ENCODE data around the gene NOTCH2.
"Not testable (repeated sequence)": the region's sequence is repeated elsewhere in the genome, so short reads cannot be mapped to it uniquely, and the experiment has no call there.

The NOTCH2 gene

DNA sequence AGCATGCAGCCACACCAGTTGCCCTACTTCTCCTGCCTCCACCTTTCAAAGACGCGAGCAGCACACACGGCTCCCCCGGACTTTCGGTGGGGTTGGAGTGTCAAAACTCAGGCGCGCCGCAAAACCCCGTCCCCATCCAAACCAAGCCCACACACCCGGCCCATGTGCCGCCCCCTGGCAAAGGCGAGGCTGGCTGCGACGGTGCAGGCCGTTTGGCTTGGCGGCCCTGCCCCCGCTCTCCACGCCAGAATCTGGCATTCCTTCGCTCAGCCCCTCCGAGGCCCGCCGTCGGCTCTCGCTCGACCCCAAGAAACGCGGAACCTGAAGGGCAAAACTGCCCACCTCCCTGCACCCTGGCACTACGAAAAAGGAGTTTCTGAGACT lies 787 bp downstream of the NOTCH2 start:
- not testable (repeated sequence) for DNase-seq (ENCODE audit: low read depth, low spot score)

DNA sequence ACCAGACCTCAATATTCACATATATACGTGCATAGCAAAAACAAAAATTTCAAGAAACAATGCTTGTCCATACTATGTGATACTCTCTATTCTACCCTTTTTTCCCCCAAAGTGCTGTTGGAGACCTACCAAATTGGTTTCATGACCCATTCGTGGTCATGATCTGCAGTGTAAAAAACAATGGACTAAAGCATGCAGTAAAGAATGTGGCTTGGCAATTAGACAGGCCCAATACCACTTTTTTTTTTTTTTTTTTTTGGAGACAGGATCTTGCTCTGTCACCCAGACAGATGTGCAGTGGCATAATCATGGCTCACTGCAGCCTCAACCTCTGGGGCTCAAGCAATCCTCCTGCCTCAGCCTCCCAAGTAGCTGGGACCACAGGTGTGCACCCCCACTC lies 21.3 kb downstream of the NOTCH2 start:
- not testable (repeated sequence) for DNase-seq (ENCODE audit: low read depth, low spot score)

DNA sequence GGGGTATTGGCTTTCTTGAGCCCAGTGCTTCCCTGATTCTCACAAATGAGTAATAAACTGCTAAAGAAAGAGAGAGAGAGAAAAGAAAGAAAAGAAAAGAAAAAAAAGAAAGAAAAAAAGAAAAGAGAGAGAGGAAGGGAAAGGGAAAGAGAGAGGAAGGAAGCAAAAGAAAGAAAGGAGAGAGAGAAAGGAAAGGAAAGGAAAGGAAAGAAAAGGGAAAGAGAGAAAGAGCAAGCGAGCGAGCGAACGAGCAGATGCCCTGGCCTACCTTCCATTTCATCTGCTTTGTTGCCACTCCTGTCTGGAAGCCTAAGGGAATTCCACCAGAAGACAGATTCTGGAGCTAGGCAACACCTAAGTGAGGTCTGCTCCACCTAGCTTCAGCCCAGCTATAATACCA lies 27.7 kb downstream of the NOTCH2 start:
- DNase-seq (ENCODE audit: low read depth, low spot score): not testable (repeated sequence)

DNA sequence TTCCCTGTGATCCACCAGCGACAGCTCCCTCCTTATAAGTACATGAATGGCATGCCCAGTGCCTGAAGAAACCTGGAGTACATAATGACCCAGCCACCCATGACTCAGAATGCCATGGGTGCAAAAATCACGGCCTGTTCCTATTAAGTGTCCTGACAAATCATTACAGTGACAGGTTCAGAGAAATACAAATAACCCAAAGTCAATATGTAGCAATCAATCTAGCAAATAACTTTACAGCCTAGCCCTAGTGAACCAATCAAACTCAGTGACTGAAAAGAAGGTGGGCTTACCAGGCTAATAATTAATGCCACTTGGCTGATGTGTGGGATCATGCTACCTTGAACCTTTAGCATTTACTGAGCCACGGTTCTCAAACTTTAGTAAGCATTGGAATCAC lies 37.2 kb downstream of the NOTCH2 start:
- DNase-seq (ENCODE audit: low read depth, low spot score): not testable (repeated sequence)

DNA sequence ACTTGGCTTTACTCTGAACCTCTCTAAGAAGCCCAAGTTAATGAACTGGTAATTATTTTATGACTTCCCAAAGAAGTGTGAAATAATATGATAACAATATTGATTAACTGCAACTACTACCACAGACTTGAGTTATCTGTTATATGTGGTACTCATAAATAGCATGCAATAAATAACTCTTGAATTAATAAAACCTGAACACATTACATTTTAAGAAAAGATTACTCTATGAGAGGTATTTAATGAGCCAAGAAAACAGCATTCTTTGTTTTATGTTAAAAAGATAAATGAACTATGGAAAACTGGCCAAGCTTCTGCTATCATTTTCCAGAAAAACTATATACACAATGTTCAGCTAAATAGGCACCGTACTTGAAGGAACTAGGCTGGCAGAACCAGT lies 45.7 kb downstream of the NOTCH2 start:
- not testable (repeated sequence) for DNase-seq (ENCODE audit: low read depth, low spot score)

DNA sequence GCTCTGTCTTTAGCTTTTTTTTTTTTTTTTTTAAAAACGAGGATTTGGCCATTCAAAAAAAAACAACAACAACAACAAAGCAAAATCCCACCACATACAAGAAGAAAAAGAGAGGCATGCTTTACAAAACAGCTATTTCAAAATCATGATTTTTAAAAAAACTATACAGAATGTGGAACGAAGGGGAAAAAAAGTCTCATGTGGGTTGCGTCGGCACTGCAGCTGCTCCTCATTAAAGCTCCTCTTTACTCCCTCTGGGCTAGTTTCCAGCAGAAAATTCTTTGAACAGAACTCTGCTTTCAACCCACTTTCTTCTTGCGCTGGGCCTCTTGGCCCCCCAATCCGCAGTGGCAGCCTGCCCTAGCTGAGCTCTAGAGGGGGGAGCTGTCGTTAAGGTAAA lies 54.5 kb downstream of the NOTCH2 start:
- DNase-seq (ENCODE audit: low read depth, low spot score): not testable (repeated sequence)

DNA sequence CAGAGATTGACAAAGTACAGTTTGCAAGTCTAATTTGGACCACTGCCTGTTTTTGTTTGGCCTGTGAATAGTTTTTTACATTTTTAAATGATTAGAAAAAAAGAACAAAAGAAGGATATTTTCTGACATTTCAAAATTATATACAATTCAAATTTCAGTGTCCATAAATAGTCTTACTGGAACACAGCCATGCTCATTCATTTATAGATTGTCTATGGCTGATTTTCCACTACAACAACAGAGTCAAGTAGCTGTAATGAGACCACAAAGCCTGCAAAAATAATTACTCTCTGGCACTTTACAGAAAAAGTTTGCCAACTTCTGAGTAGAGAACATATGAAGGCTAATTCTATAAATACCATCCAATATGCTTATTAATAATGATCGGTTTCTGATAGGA lies 61.1 kb downstream of the NOTCH2 start:
- DNase-seq (ENCODE audit: low read depth, low spot score): not testable (repeated sequence)

DNA sequence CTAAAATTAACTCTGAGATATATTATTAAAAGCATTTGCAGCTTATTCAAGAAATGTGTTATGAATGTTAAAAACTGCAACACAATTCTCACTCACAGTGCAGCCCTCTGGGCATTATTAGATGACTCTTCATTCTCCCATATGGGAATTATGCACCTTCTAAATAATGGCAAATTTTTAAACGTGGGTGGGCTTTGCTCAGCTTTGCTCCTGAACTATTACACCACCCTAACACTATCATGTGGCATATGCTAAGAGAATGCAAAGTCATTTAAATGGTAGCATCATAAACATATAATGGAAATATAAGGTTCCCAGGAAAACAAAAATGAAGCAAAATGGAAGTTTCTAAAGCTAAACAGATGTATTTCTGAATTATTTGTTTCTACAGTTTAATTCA lies 61.6 kb downstream of the NOTCH2 start:
- DNase-seq (ENCODE audit: low read depth, low spot score): not testable (repeated sequence)

DNA sequence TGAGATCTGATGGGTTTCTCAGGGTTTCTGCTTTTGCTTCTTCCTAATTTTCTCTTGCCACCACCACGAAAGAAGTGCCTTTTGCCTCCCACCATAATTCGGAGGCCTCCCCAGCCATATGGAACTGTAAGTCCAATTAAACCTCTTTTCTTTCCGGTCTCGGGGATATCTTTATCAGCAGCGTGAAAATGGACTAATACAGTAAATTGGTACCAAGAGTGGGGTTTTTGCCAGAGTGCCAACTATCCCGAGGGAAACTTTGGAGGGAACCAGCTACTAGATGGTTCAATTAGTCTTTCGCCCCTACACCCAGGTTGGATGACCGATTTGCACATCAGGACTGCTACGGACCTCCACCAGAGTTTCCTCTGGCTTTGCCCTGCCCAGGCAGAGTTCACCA lies 68.4 kb downstream of the NOTCH2 start:
- not testable (repeated sequence) for DNase-seq (ENCODE audit: low read depth, low spot score)

DNA sequence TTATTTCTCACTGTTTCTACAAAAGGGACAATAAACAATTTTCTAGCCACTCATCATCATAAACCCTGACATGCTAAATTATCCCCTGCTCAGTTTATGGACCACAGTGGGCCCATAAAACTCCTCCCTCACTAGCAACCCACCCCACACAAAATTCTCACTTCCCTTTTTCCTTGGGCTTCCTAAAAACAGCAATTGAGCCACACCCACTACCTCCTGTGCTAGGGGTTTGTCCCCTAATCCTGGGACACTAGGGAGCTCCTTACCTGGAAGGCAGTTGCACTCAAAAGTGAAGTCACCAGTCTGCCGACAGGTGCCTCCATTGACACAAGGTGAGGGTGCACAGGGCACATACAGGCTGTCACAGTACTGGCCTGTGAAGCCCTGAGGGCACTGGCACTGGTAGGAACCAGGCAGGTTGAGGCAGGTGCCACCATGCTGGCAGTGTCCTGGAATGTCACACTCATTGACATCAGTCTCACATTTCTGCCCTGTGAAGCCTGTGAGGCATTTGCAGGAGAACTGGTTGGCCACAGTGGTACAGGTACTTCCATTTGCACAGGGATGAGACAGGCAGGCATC lies 72.6 kb downstream of the NOTCH2 start:
- DNase-seq (ENCODE audit: low read depth, low spot score): not testable (repeated sequence)

DNA sequence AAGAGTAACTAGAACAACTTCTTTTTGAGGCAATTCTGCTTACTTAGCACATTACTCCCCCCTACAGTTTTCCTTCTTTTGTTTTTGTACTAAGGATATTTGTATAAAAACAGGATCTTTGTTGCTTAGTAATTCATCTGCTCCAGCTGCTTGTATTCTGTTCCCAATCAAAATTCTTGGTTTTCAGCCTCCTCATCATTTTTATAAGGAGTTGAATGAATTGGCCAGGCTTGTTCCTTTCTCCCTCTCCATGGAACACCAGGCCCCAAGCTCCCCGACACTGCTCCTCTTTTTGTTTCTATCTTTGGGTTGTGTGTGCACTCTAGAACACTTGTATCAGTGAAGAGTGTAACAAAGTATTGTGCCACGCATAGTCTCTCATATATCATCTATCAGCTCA lies 73.5 kb downstream of the NOTCH2 start:
- not testable (repeated sequence) for DNase-seq (ENCODE audit: low read depth, low spot score)

DNA sequence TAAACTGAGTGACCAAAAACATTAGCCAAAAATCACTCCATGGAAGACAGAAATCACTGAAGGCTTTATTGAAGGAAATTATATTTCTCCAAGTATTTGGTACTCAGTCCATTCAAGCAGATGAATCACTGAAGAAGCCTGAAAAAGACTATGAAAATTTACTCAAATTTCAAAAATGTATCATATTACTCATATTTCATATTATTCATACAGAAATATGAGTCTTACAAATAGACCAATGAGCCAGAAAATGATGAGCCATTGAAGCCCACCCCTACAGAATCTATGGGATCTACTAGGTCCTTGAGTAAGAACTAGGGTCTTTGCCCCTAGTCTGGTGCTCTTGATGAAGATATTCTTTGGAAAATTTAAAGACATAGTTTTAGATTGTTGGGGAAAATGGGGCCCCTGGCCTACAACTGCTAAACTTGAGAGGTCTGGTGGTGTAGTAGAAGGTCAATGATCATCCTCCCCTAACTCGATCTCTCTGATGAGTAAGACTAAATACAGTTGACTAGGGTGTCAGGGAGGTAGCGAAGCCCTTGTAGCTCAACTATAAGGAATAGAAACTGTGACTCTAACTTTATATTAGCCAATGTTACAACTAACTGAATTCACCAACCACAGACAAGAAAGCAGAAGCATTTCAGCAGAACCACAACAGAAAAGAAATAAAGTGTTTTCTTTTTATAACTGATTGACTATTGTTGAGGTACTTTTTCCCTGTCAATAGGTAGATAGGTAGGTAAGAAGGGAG lies 81.0 kb downstream of the NOTCH2 start:
- DNase-seq (ENCODE audit: low read depth, low spot score): no peak

DNA sequence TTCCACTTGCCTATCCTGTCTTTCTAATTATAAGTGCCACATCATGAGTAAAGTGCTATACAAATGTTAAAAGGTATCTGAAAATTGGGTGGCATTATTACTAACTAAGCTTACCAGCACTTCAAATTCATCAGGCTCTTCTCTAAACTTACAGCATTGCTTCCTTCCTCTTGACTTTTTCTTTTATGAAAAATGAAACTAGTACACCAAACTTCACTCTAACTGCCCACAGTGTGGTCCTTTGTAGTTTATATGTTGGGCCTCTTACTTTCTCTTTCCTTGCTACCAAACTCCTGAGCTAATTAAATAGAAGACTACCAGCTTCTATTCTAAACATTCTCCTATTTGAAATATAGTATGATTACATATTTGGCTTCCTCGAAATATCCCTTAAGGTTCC lies 81.8 kb downstream of the NOTCH2 start:
- DNase-seq (ENCODE audit: low read depth, low spot score): no peak

DNA sequence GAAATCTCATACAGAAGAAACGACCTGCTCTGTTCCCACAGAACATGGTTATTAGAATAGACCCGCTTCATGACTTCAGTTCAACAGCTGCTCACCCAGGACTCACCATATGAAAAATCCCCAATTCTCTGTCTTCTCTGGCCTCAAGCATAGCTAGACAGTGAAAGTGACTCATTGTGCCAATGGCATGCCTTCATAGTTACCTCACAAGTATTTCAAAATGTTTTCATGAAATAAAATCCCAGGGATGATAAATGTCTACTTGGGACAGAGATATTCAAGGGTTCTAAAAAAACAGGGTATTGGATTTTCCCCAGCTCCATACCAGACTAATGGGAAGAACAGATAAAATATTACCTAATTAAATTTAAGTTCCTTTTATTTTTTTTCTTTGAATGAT lies 82.3 kb downstream of the NOTCH2 start:
- DNase-seq (ENCODE audit: low read depth, low spot score): no peak

DNA sequence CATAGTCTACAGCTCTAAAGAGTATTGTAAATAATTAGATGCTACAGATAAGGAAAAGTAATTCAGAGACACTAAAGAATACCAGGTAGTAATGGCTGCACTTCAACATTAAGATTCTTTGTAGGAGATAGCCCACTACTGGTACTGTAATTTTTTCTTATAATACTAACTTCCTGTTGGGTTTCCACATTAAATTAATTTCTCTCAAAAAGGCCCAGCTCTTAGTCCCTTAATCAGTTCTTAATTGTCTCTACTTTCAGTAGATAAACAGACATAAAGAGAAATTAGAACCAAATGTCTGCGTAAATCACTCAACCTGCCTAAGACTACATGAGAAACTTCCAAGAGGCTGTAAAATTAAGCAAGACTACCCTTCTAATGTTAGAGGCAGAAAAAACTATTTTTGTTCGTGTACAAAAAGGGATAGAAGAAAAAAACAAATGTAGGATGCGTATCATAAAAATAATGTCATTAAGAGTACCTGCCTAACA lies 83.4 kb downstream of the NOTCH2 start:
- DNase-seq (ENCODE audit: low read depth, low spot score): no peak

DNA sequence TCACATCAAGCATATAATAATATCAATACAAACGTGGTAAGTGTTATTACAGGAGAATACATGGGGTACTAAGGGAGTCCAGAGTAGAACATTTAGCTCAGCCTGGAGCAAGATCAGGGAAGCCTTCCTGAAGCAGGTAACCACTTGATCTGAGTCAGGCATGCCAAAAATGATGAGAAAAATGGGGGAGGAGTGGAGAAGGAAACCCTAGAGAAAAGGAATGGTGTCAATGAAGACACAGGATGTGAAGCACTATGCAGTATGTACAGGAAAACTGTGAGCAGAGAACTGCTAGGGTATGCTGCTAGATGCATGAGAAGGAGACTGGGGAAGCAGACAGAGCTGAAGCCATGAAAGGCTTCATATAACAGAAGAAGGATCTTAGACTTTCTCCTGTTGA lies 84.7 kb downstream of the NOTCH2 start:
- DNase-seq (ENCODE audit: low read depth, low spot score): no peak

DNA sequence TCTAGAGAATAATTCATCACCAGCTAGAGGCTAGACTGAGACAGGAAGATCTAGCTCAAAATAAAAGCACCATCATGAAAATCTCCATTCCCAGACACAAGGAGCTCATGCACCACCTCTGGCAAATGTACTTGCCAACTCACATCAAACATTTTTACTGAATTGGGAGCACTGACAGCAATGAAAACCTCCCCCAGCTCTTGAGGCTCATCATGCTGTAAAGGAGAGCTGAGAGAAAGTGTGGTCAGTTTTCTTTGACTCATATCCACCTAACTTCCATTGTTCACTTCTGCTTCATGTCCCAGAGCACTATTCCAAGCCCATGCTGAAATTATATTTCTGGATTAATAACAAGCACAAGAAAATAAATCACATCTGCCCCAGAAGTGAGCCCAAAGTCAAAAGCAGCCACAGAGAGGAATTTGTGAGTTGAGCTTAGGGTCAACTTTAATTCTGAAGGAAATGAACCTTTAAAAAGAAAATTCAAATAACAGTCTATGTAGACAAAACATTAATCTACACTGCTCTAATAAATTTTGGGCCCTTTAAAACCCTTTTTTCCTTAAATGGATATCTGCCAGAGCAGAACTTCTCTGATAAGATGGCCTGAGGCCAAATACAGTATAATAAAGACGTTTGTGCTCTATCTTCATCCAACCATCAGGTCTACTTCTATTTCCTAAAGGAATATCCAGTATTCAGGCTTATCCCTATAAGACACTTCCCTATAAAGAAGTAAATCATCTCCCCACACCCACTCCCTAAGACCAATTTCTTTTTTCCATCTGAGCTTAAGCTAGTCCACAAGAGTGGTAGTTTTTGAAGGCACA lies 87.3 kb downstream of the NOTCH2 start:
- no peak for DNase-seq (ENCODE audit: low read depth, low spot score)

DNA sequence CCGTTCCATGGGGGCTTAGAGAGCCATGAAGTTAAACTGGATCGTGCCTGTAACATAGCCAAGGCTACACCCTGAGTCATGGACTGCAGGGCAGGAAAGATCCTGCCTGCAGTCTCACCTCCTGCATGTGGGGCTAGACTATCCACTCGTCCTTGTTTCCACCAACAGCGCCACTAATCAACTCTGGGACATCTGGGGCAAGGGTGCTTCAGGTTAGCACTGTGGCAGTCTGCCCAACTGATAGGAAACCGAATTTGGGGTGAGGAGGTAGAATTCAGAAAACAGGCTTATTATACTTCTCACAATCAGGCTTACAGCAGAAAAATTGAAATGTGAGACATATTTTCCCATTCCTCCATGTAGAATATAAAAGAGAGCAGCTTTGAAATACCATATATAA lies 88.0 kb downstream of the NOTCH2 start:
- DNase-seq (ENCODE audit: low read depth, low spot score): no peak

DNA sequence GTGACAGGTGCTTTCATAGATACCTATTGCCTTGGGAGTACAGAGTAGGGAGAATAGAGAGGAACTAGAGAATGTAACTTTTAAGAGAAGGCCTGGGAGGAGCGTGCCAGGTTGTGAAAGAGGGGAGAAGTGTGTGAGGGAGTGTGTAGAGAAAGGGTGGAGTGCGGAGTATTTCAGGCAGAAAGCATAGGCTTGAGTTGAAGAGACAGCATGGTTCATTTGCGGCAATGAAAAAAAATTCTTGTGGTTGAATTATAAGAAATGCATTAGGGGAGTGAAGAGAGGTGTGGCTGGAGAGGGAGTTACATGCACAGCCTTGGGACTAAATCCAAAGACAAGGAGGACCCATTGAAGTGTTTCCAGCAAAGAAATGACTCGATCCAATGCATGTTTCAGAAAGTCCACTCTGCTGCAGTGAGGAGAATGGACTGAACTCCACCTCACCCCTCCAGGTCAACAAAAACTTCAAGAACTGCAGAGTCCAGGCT lies 91.4 kb downstream of the NOTCH2 start:
- DNase-seq (ENCODE audit: low read depth, low spot score): no peak

DNA sequence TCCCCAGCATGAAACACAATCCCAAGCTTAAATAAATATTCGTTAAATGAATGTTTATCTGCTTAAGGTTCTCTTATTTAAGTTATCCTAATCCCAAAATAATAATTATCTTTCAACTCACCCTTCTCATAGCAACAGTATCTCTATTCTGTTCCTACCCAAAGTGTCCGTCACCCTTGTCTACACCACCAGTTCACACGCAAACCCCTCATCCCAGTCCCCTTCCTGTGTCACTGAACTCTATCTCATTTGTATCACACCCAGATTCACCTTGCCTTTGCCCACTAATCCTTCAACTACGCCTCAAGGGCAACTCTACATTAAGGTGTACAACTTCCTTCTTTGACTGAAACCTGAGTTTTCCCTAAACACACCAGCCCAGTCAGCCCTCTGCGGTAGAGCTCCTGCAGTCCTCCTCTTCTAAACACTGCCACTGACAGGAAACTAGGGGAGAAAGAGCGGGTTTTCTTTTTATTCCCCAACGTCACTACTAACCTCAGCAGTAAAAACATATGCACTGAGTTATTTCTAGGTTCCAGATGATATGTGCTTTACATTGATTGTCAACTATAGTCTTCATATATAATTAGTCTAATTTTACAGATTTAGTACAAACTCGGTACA lies 92.2 kb downstream of the NOTCH2 start:
- not testable (repeated sequence) for DNase-seq (ENCODE audit: low read depth, low spot score)

DNA sequence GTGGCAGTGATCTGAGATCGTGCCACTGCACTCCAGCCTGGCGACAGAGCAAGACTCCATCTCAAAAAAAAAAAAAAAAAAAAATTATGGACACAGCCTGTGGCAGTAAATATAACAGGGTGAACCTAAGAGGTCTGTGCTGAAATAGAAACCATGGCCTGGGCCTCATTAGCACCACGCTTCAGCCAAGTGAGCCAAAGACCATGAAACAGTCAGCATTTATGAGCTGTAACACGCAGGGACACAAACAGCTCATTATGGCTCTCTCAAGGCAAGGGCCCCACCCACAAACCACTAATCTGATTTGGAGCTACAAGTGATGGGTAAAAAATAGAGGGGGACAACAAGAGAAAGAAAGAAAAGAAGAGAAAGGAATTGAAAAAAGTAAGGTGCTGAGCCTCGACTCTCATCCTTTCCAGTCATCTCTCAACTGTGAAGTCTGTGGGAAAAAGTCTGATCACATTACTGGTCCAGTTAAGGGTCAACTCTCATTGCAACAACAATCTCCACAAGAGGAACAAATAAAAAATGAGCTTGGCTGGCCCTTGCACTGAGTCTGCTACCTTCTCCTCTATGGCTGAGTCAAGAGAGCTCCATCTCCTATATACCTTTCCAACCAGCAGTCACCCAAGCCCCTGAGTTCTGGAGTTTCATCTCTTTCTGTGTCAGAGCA lies 93.7 kb downstream of the NOTCH2 start:
- not testable (repeated sequence) for DNase-seq (ENCODE audit: low read depth, low spot score)
